ENCODE measurements around the gene RDH13.

The RDH13 gene

GRCh38 chr19:55095260-55096060, 32.5 kb upstream of the RDH13 start:
- DNase-seq (ENCODE audit: extremely low read depth, low read depth): no peak
- no peak for TF ChIP-seq CTCF (IDR thresholded peaks at IDR 0.05; ENCODE audit: low read depth, low read length, missing control alignments)
- H3K4me3 ChIP-seq (replicated peaks; ENCODE audit: low read depth, low read length): no peak overlapping the region

GRCh38 chr19:55094456-55095259, 31.7 kb upstream of the RDH13 start:
- no peak for TF ChIP-seq CTCF (IDR thresholded peaks at IDR 0.05; ENCODE audit: low read depth, low read length, missing control alignments)
- H3K4me3 ChIP-seq (replicated peaks; ENCODE audit: low read depth, low read length): no peak overlapping the region
- no peak for DNase-seq (ENCODE audit: extremely low read depth, low read depth)

GRCh38 chr19:55092423-55093318, 29.7 kb upstream of the RDH13 start:
- TF ChIP-seq CTCF (IDR thresholded peaks at IDR 0.05; ENCODE audit: low read depth, low read length, missing control alignments): no peak
- H3K4me3 ChIP-seq (replicated peaks; ENCODE audit: low read depth, low read length): no peak overlapping the region

GRCh38 chr19:55091955-55092354, 29.0 kb upstream of the RDH13 start:
- DNase-seq (ENCODE audit: extremely low read depth, low read depth): no peak
- no peak for TF ChIP-seq CTCF (IDR thresholded peaks at IDR 0.05; ENCODE audit: low read depth, low read length, missing control alignments)

More at GRCh38 chr19:55092423-55093318, 29.7 kb upstream of the RDH13 start:
- no peak for DNase-seq (ENCODE audit: extremely low read depth, low read depth)

GRCh38 chr19:55091126-55091910, 28.4 kb upstream of the RDH13 start:
- no peak for DNase-seq (ENCODE audit: extremely low read depth, low read depth)
- no peak overlapping the region for H3K4me3 ChIP-seq (replicated peaks; ENCODE audit: low read depth, low read length)
- TF ChIP-seq CTCF (IDR thresholded peaks at IDR 0.05; ENCODE audit: low read depth, low read length, missing control alignments): no peak

More at GRCh38 chr19:55091955-55092354, 29.0 kb upstream of the RDH13 start:
- H3K4me3 ChIP-seq (replicated peaks; ENCODE audit: low read depth, low read length): no peak overlapping the region

- H3K4me3 ChIP-seq (replicated peaks; ENCODE audit: low read depth, low read length): no peak overlapping the region
- no peak for DNase-seq (ENCODE audit: extremely low read depth, low read depth)
- TF ChIP-seq CTCF (IDR thresholded peaks at IDR 0.05; ENCODE audit: low read depth, low read length, missing control alignments): no peak
Measured at GRCh38 chr19:55090564-55090963, 27.6 kb upstream of the RDH13 start.
